Body of pancreas (tissue), 4 donors: Measurements from ENCODE around the gene PROZ.

Experiments used
- POLR2A ChIP-seq, 3 donors: fragments of 450-650 bp; IDR thresholded peaks; one replicate each; pipeline ENCODE4 v1.6.1; 2016; ENCODE audit warnings: antibody characterized with exemption in 3 of 3, mild to moderate bottlenecking in 2 of 3
- TF ChIP-seq, protein P1 (sequence below), 7 experiments: fragments of 450-650 bp in 4 of 7; fragments of 200-600 bp in 3 of 7; sonication (generic) in 3 of 7; IDR thresholded peaks; one replicate each; pipeline ENCODE4 v1.5.1; 2016 to 2019; ENCODE audit warnings: antibody characterized with exemption in 7 of 7

DNA sequence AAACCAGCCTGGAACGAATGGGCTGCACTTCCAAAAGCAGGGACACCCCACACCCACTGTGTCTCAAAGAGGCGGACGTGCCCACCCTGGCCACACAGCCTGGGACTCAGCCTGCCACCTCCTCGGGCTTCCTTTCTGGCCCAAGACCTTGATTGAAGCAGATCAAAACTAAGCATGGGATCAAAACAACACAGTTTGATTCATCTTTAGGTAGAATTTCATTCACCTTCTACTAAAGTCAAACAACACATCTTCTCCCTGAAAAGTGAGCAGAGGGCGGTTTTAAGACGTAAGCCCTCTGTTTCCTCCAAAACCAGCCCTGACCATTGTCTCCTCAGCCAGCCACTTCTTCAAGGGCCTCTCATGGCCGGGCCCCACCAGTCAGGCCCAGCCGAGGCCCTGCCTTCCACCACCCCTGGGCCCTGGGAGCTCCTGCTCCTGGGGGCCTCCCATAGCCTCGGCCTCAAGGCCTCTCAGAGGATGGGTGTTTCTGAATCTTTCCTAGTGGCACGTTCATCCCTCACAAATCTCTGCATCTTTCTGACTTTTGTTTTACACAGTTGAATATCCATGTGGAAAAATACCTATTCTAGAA, 42.1 kb upstream of the PROZ start:
- no peak for TF ChIP-seq POLR2A (IDR thresholded peaks at IDR 0.05)
- TF ChIP-seq, protein P1, sequence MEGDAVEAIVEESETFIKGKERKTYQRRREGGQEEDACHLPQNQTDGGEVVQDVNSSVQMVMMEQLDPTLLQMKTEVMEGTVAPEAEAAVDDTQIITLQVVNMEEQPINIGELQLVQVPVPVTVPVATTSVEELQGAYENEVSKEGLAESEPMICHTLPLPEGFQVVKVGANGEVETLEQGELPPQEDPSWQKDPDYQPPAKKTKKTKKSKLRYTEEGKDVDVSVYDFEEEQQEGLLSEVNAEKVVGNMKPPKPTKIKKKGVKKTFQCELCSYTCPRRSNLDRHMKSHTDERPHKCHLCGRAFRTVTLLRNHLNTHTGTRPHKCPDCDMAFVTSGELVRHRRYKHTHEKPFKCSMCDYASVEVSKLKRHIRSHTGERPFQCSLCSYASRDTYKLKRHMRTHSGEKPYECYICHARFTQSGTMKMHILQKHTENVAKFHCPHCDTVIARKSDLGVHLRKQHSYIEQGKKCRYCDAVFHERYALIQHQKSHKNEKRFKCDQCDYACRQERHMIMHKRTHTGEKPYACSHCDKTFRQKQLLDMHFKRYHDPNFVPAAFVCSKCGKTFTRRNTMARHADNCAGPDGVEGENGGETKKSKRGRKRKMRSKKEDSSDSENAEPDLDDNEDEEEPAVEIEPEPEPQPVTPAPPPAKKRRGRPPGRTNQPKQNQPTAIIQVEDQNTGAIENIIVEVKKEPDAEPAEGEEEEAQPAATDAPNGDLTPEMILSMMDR (IDR thresholded peaks at IDR 0.05) = no peak
